Stimulated activated naive CD4-positive, alpha-beta T cell treated with Interleukin-2 at 50 U/mL for 16 hours (primary cell): ENCODE measurements around the gene SQOR.
"Not testable (repeated sequence)": the region's sequence is repeated elsewhere in the genome, so short reads cannot be mapped to it uniquely, and the experiment has no call there.

ENCODE experiments used
- DNase-seq: peaks from one replicate; lab custom pipeline; 2025; lab: John Stamatoyannopoulos, UW

Gene SQOR

GRCh38 chr15:45631776-45632175 is 3.1 kb upstream of the SQOR start:
- DNase-seq: no peak

- DNase-seq: peak; percentile 60
Observed at GRCh38 chr15:45635191-45635638, 386 bp downstream of the SQOR start.

DNA sequence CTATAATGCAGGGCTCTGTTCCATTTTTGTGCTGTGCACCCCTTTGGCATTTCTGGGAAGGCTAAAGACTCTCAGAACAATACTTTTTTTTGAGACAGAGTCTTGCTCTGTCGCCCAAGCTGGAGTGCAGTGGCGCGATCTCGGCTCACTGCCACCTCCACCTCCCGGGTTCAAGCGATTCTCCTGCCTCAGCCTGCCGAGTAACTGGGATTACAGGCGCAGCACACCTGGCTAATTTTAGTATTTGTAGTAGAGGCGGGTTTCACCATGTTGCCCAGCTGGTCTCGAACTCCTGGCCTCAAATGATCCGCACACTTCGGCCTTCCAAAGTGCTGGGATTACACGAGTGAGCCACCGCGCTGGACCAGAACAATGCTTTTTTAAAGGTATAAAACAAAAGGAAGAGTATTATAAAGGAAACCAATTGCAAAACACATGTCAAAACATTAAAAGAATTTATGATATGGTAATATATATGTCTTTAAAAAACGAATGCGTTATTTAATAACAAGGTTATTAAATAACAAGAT is 999 bp downstream of the SQOR start:
- no peak for DNase-seq

- DNase-seq: no peak
Observed at GRCh38 chr15:45637141-45637540, 2.3 kb downstream of the SQOR start.

DNA sequence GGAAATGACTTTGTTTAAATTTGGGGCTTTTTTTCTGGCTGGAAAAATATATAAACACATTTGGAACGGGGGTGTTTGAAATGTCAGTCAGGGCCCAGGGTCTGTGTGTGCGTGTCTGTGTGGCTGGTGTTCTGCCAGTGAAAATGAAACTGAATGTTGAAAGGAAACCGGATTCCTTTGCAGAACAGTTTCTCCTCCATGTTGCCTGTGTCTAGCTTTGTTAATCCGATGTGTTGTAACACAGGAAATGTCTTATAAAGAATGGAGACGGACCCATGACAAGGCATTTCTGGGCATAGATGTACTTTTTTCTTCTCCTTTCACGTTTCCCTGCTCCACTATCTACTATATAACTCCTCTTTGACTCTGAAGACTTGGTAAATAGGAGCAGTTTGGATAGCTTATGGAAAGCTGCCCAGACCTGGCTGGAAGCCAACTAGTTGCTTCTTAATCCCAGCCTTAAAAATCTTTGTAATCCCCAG is 2.8 kb downstream of the SQOR start:
- peak; percentile 60 for DNase-seq

DNA sequence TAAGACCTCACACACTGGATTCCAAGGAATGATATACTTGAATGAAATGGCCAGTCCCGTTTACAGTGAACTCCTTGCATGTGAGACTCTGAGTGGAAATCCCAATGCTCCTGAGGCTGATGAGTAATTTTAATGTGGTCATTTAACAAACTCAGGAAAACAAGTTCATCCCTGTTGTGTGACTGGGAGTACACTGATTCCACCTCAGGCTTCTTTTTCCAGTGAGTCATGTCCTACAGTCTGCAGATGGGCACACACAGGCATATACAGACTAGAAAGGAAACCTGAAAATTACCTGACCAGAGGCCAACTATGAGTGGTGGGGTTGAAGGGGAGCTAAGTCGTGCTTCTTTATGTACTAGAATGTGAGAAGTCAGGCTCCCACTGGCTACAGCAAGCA is 5.8 kb downstream of the SQOR start:
- no peak for DNase-seq

DNA sequence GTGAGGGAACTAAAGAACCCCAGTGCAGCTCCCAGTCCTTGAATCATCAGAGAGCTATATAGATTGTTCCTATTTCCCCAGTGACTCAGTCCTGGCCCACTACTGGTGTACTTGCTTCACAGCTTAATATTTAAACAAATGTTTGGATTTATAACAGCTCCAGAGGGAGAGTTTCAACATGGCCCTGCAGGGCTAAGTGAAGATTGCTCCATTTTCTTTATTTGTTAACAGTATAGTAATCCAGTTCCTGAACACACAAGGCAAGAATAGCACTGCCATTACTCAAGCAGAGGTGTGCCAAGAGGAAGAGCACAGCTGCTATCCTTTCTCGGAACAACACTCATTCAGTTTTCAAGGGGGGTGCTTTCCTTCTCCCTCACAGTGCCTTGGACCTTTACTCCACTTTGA is 6.5 kb downstream of the SQOR start:
- DNase-seq: no peak

DNA sequence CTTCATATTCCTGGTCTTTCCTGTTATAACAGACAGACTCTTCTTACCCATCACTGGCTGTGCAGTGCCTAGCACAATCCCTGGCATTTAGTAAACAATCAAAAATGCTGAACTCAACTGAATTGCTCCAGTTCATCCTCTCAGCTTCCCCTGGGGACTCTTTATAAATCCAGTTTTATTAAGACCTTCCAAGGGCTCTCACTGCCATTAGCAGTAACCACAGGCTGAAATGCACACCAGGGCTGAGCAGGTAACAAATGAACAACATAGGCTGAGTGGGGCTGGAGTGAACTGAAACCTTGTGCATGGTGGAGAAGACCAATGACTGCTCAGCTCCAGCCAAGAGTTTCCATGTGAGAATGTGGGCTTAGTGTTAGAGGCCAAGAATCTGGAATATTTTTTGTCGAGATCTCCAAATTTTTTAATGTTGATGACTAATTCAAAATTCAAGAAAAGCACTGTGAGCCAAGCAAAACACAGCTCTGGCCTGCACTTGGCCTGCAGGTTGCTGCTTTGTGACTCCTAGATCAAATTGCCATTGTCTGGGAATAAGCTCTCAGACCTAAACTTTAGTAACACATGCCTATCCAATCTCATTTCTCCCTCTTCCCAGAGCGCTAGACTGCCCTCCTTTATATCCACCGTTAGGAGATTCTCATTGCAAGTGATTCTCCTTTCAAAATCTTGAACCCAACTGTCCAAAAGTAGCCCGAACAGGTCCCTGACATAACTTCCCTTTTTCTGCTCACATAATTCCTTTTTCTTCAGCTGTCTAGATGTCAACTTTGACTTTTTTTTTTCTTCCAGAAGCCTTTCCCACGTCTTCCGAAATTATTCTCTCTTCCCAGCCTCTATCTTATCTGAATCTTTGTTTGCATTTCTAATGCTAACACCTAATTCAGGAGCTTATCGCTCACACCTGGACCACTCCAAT is 7.4 kb downstream of the SQOR start:
- no peak for DNase-seq

DNA sequence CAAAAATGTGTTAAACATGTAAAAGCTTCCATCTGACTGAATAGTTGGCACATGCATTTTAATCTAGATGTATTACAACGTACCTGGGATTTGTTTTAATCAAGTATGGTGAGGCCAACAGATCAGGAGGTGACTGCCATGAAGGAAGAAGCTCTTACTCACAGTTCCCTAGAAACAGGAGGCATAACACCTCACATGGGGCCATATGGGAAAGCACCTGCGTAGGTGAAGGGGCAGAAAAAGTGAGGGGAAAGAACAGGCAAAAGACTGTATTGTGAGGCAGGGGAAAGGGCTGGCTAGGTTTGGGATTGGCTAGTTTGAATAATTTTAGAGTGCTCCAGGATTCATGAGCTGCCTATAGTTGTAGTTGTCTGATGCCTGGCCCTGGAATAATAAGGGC is 9.6 kb downstream of the SQOR start:
- DNase-seq: no peak

DNA sequence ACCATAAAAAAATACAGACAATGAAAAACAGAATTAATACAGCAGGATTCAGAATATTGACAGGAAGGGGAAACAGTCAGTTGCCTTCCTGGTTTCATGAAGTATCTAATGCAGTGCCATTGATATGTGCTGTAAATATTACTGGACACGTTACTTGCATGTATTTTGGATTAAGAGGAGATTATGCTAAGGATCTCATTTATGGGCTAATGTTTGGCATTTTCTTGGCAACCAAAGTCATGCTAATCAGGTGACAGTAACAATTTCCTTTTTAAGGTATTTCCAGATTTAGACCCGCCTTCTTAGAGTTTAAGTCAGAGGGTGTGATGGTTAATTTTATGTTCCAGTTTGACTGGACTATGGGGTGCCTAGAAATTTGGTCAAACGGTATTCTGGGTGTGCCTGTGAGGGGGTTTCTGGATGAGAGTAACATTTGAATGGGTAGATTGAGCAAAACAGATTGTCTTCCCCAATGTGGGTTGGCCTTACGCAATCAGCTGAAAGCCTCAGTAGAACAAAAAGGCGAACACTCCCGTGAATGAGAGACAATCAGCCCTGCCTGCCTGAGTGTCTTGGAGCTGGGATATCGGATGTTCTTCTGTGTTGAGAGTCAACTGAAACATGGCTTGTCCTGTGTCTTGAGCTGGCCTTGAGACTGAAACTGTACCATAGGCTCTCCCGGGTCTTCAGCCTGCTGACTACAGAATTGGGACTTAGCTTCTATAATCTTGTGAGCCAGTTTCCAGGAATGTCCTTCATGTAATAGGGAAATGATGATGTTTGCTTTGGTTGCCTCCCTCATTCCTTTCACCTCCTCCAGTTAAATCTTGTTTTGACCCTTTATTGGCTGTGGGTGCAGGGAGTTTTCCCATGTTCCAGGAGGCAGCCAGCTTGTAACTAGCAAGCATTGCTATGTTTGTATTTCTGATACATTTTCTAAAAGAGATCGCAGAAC is 10.5 kb downstream of the SQOR start:
- DNase-seq: no peak

DNA sequence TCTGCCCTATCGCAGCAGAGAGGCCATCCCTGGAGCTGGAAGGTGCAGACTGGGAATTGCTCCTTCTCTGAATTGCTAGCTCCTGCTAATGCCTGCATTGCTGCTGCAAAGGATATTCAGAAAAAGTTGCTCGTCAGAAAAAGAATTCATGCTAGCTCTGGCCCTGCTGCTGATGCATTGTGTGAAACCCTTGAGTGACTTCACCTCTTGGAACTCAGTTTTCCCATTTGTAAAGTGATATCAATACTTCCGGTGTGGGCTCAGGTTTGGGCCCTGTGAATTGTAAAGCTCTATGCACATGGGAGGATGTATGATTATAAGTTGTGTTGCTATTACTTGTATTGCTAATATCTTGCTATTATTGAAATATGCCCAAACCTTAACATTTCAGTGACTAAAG is 11.4 kb downstream of the SQOR start:
- no peak for DNase-seq

- DNase-seq: no peak
Observed at GRCh38 chr15:45647828-45648227, 13.0 kb downstream of the SQOR start.

DNA sequence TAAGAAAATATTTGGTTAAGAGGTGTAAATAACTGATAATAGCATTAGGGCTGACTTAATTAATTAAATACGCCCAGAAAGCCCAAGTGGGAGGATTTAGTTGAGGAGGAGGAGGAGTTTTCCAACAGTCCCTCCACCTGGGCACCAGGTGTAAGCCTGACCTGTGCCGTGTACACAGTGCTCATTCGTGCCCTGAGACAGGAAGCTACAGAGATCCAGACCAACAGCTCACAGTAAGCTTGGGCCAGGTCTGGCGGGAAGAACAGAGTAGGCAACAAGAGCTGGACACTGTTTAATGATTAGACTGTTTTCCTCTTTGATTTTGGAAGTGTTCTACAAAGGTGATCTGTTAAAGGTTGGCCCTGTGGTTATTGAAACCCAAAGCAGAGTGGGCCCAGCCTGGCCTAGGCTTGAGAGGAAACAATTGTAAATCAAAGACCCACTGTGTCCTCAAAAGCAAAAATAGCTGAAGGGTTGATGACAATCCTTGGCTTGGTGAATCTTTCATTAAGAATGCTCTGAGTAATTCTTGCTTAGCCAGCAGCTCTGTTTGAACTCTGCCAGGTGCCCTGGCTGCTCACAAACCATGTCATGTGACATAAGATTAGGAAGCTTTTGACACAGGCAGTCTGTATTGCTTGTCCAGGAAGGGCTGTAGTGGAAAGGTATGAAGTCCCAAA is 13.8 kb downstream of the SQOR start:
- no peak for DNase-seq

DNA sequence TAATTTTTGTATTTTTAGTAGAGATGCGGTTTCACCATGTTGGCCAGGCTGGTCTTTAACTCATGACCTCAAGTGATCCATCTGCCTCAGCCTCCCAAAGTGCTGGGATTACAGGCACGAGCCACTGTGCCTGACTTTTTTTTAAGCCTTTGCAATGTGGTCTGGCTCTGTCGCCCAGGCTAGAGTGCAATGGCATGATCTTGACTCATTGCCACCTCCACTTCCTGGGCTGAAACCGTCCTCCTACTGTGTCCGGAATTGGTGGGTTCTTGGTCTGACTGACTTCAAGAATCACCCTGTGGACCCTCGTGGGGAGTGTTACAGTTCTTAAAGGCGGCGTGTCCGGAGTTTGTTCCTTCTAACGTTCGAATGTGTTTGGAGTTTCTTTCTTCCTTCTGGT is 15.2 kb downstream of the SQOR start:
- not testable (repeated sequence) for DNase-seq

- no peak for DNase-seq
Observed at GRCh38 chr15:45650889-45651525, 16.2 kb downstream of the SQOR start.

DNA sequence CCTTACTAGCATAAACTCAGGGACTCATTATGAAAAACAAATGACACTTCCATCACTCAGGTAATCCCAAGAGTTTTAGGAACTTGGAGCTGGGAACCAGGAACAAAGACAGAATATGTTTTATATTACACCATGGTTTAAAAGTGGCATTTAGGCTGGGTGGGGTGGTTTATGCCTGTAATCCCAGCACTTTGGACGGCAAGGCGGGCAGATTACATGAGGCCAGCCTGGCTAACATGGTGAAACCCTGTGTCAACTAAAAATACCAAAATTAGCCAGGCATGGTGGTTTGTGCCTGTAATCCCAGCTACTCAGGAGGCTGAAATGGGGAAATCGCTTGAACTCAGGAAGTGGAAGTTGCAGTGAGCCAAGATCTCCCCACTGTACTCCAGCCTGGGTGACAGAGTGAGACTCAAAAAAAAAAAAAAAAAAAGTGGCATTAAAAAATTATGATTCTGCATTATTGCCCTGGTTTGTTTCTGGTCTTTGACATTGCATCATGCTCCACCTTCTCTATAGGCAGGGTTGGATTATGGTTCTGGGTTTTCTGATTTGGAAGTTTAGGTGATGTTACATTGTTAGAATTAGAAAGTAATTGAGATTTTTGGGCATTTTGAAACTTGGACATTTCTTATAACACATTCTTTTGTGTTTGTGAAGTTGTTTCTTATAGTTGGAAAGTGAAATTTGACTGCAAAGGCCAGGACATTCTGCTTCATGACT is 19.0 kb downstream of the SQOR start:
- DNase-seq: no peak

DNA sequence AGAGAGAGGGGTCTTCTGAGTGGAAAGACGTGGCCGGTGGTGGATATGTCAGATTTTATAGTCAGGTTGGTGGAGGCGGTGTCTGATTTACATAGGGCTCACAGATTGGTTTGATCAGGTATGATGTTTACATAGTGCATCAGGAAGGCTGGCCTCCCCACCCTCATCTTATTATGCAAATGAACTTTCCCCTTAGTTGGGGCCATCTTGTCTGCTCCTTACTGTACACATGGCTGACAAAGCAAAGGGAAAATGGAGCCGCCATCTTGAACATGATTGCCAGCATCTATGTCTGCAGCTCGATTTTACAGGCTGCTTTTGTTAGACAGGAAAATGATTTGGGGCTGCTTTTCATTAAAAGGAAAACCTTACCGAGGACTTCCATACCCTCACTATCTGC is 19.9 kb downstream of the SQOR start:
- DNase-seq: no peak

GRCh38 chr15:45657254-45657653 is 22.4 kb downstream of the SQOR start:
- no peak for DNase-seq

DNA sequence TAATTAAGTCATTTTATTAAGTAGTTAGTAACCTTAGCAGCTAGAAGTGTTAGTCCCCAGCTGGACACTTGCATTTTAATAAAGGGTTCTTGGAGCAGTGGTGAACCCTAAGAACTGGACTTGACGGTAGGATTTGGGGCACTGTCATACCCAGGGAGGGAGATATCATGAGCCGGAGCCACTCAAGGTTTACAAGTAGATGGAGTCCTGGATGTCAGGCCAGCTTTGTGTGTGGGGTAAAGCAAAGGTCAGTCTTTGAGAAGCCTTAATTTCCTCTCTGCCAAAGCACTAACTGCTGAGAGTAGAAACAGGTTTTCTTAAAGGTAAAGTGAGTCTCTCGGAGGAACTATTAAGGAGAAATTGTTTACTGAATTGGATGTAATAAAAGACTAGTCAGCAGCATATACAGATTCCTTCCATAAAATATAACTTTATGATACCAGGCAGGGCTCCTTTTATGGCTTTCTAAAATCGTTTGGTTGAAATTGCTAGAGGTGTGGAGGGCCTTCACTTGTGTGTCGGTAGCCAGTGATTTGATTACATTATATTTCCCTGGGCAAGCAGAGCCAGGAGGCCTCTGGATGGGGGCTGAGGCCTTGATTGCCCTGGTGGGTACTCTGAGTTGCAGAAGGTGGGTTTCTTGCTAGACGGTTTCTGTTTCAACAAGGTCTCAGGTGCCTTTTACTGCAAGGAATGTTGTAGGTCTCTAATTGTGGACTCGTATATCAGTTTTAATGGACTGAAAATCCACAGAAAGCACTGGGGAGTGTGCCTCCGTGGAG is 23.1 kb downstream of the SQOR start:
- no peak for DNase-seq
